Measurements from ENCODE around the gene JAKMIP2.
"Not testable (repeated sequence)": the region's sequence is repeated elsewhere in the genome, so short reads cannot be mapped to it uniquely, and the experiment has no call there.

Gene JAKMIP2

DNA sequence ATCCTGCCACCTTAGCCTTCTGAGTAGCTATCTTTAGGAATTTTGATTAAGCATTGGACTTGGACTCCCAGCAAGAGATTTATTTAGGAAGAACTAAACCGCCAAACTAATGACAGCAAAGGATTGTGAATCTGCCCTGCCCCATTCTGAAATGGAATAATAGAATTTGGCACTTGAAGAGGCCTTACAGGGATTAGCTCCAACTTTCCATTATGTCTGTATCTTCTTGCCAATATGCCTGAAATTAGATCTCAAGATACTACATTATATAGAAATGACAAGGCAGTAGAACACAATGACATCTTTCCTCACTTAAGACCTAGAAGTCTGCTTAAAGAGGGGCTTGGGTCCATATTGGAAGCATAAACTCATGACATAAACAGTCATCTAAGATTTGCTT, 195.7 kb downstream of the JAKMIP2 start:
- DNase-seq, result no peak

DNA sequence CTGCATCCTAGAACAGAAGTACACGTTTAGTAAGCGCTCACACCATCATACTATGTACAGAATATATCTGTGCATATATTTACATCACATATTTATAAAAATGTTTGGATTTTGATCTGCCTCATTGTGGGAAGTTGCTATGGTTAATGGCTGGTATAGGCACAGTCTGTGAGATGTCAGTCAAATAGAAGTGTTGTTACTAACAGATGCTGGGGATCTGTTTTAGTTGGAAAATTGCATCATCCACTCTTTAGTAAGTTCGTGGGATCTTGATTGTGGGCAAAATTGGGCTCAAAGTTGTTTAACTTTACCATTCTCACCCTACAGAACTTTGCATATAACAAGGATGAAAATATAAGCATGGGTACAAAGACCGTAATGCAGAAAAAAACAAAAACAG, 196.3 kb downstream of the JAKMIP2 start:
- DNase-seq, result no peak

DNA sequence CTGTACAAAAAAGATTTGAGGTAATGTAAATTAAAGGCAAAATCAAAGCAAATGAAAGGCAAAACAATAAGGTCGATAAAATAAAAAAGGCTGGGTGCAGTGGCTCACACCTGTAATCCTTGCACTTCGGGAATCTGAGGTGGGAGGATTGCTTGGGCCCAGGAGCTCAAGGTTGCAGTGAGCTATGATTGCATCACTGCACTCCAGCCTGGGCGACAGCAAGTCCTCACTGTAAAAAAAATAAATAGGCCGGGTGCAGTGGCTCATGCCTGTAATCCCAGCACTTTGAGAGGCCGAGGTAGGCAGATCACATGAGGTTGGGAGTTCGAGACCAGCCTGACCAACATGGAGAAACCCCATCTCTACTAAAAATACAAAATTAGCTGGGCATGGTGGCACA, 200.3 kb downstream of the JAKMIP2 start:
- DNase-seq, result not testable (repeated sequence)

DNA sequence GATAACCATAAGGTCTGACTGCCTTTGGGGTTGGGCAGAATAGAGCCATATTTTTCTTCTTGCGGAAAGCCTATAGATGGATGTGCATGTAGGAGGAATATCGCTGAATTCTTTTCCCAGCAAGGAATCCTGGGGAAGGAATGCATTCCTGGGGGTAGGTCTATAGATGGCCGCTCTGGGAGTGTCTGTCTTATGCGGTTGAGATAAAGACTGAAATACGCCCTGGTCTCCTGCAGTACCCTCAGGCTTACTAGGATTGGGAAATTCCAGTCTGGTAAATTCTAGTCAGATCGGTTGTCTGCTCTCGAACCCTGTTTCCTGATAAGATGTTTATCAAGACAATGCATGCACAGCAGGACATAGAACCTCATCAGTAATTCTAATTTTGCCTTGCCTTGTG, 202.1 kb downstream of the JAKMIP2 start:
- not testable (repeated sequence) for DNase-seq

DNA sequence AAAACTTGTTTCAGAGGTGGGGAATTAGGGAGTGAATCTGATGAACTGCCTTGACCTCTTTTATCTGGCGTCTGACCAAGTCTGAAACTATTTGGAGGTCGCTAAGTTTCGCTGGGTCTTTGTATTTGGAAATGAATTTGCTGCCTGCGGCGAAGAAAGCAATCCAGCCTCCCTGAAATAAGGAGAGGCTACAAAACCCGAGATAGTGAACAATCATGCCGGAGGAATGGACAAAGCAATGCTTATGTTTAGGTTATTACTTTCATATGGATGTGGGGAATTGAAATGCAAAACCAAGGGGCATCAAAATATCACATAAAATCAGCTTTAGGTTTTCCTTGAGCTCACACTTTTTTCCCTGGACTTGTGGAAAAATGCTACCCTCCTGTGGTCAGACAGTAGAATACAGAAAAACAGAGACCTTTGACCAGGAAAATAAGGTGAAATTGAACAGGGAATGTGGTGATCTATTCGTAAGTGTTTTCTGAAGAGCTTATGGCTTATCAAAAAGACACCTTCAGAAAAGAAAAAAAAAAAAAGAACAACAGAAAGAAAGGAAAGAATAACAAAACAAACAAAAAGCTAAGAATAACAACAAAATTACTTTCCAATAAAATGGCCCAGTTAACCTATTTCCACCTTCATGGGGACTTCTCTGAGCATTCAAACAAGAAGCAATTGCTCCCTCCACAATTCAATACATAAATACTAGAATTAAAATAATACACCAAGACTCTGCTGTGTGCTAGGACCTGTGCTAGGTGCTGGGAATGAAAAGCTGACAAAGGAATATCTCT, 204.1 kb downstream of the JAKMIP2 start:
- peak; percentile 87 for DNase-seq

DNA sequence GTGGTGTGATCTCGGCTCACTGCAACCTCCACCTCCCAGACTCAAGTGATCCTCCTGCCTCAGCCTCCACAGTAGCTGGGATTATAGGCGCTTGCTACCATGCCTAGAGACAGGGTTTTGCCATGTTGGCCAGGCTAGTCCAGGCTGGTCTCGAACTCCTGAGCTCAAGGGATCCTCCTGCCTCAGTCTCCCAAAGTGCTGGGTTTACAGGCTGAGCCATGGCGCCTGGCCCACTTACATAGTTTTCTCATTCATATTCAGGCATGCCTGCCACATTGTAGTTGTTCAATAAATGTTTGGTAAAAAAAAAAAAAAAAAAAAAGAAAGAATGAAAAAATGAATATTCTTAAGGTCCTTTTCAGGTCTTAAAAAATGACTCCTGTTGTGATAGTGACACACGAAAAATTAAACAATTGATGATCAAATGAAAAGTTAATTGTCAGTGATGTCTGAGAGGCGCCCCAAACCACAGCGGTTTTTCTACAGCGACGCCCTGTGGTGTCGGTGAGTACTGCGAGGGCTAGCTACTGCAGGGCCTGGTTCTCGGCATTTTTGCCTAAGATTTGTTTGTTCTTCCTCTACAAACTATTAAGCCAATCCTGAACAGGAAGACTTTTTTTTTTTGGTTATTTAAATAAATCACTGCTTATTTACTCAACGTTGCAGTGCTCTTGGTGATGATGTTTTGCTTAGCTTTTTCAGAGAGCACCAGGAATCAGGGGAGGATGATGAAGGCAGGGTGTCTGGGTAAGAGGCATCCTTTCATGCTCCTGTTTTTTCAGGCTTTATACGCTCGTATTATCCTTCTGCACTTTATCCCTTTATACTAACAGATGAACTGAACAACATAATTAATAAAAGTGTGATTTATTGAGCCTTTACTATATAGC, 205.6 kb downstream of the JAKMIP2 start:
- DNase-seq, result peak; percentile 65

DNA sequence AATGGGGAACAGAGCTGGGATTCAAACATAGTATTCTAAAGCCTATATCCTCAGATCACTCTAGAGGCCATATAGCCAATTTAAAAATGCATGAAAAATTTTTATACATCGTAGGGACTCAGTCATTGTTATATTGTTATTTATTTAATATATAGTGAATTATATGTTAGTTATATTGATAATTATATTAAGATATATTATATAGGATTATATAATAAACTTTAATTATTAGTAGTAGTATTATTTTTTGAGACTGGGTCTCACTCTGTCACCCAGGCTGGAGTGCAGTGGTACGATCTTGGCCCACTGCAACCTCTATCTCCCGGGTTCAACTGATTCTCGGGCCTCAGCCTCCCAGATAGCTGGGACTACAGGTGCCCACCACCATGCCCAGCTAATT, 206.9 kb downstream of the JAKMIP2 start:
- DNase-seq, result no peak

DNA sequence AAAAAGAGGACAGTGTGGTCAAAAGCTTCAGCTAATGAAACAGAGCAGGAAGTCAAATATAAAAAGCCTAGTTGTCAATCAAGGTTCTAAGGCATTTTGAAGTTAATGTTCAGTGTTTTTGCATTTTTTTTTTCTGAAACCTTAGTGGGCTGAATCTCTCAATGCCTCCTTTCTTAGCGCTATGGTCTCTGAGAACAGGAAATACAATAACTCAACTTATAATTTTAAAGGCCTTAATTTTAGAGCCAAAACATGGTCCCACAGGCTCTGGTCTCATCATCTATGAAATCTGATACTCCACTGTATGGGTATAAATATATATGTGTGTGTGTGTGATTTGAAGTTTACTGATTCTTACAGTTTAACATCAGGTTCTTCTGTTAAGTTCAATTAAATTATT, 209.3 kb downstream of the JAKMIP2 start:
- no peak for DNase-seq

DNA sequence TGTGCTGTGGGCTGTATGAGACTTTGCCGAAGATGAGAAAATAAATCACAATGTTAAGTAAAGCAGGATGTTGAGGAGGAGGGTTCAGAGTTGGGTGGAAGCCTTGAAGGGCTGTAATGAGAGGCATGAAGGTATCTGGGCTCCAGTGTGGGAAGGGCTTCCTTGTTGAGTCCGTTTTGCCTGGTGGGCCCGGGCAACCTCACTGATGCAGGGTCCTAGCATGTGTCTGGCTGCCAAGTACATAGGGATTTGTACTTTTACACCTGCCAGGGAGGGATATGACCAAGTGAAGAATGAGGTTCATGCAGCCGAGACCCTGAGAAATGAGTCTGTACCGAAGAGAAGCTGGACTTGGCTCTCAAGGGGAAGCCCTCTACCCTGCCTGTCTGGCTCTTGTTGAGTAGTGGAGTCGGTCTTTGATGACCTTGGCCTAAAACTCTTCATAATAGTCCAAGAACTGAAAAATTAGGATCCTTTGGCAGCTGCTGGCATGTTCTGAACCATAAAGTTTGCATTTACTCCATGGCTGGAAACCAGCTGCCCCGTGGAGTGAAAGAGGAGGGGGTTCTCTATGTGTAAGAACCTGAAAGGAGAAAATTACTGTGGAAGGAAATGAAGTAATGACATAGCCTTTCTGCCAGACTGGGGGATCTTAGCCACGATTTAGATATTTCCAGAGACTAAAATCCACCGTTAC, 213.7 kb downstream of the JAKMIP2 start:
- DNase-seq, result no peak

DNA sequence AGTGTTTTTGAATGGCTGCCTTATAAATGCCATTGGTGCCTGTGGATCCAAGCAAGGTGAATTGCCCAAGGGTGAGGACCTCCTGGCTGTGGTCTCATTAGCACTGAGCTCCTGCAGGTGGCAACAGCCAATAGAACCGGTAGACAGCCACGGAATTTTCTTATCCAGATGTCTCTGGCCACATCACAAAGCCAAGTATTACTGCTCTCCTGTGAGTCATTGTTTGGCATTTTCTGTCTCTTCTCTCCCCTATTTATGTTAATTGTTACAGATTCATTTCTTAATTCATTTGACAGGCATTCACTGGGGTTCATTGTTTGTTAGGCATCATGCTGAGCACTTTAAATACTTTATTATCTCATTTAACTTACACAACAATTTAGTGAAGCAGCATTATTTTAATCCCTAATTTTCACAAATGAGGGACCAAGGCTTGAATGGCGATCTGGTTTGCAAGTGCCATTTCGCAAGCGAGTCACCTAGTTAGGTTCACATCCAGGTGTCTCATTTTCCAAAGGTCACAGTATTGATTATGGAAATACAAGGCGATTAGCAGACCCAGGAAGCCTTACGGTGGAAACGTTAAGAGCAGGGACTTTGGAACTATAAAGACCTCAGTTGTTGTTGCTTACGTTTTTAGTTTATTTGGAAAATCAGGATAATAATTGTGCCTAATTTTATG, 214.5 kb downstream of the JAKMIP2 start:
- peak; percentile 90 for DNase-seq

DNA sequence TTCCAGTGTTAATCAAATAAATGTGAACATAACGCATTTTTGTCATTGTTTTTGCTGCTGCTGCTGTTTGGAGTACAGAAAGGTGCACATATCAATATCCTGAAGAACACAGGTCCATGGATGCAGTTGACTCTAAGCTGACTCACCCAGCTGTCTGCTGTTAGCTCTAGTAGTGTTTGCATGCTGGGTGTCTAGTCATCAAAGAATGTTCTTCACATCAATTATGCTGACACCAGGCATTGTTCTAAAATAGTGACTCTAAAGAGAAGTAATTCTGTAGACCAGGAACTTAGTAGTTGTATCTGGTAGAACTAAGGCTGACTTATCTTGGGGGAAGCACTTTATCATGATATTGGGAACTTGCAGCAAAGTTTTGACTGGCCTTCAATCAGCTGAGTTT, 217.0 kb downstream of the JAKMIP2 start:
- peak; percentile 63 for DNase-seq

DNA sequence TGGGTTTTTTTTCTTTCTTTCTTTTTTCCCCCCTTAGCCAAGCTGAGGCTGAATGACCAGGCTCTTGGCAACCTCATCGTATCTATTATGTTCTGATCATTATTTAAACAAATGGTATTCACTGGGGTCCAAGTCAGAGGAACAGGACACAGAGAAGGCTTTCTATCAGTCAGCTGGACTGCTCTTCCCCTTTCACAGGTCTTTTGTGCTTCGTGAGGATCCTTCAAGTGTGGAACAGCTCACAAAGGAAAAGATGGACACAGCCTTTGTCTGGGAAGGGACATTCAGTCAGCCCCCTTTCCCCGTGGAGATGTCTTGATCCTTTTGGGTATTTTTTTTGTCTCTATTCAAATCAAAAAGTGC, 218.4 kb downstream of the JAKMIP2 start:
- DNase-seq, result no peak

DNA sequence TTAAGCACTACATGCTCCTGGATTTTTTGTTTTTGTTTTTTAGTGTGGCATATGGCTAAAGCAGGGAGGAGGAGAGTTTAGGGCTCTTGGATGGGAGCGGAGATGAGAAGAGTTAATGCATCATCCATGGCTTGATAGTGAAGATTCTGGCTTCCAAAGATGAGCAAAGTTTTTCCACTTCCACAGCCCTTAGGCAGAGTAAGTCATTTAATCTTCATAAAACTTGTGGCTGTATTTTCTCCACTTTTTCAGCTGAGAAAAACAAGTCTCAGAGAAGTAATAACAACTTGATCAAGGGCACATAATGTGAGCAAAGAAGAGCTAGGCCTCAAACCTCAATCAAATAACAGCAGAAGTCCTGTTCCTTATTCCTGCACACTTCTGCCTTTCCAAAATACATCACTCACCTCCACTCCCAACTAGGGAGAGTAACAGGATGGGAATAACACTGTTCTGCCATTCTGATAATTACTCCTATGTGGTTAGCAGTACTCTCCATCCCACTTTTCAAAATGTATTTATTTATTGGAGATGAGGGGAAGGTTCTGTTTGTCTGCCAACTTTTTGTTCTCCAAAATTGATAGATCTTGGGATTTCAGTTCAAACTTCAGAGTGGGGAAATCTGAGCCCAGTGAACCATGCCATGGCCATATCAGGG, 218.9 kb downstream of the JAKMIP2 start:
- no peak for DNase-seq

DNA sequence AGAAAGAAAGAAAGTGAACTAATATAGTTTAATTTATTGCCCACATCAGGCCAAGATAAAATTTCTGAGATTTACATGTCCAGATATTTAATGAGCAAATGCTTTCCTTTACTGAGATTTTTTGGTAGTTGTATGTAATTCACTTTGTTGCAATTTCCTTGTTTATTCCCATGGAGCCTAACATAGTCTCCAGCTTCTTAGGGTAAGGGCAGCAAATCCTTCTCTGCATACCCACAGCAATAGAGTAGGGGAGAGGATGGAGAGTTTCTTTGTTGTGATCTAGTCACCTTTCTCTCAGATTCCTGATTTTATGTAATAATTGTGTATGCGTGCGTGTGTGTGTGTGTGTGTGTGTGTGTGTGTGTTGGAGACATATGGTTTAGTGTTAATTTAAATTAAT, 221.1 kb downstream of the JAKMIP2 start:
- no peak for DNase-seq

DNA sequence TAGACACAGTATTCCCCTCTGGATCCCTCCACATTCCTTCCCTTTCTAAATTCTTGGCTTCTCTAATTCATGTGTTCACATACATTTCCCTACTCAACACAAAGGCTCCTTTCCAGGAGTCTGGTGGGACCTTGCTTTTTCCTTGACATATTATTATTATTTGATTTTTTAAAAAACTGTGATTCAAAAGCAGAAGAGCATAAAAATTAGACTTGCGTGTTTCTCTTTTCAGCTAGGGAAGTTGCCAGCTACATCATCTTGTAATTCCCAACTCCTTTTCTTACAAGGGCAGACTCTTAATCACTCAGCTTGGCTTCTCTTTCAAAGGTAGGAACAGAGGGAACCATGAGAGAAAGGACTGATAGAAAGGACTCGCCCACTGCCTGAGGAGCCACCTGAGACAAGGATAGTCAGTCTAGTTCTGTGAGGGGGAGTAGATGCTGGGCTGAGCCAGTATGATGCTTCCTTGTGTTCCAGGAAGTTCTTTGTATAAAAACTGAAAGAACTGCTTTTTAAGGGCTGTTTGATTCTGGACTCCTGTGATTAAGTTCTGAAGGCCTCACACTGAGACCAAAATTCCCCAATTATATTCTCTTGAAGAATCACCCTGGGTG, 221.7 kb downstream of the JAKMIP2 start:
- no peak for DNase-seq

DNA sequence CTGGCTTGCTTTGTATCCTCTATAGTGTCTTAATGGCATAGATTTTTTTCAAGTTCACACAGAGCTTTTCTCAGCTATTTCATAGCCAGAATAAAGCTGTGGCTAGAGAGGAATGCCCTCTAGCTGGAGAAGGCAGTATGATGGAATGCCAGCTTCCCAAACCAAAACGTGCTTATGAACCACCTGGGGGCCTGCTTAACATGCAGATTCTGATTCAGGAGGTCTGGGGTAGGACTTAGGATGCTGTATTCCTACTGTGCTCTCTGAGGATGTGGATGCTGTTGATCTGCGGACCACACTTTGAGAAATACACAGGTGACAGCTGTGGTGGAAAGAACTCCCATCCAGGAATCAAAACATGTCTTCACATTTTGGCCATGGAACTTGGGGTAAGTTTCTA, 222.8 kb downstream of the JAKMIP2 start:
- DNase-seq, result no peak

DNA sequence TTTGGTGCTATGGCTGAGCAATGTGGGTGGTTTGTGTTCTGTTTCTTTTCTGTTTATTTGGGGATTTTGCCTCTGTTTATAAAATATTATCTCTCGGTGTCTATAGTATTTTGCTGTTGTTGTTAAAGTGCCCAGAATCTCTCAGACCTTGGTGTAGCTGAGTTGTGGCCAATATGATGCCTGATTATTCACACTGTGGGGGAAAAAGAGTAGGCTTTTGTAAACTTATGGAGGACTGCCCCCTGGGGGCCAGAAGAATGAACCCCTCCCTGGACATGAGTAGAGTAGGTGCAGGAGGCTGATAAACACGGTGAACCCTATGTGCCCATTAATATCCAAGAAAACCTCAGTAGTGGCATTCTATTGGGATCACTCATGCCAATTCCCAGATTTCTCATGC, 223.7 kb downstream of the JAKMIP2 start:
- peak; percentile 70 for DNase-seq

DNA sequence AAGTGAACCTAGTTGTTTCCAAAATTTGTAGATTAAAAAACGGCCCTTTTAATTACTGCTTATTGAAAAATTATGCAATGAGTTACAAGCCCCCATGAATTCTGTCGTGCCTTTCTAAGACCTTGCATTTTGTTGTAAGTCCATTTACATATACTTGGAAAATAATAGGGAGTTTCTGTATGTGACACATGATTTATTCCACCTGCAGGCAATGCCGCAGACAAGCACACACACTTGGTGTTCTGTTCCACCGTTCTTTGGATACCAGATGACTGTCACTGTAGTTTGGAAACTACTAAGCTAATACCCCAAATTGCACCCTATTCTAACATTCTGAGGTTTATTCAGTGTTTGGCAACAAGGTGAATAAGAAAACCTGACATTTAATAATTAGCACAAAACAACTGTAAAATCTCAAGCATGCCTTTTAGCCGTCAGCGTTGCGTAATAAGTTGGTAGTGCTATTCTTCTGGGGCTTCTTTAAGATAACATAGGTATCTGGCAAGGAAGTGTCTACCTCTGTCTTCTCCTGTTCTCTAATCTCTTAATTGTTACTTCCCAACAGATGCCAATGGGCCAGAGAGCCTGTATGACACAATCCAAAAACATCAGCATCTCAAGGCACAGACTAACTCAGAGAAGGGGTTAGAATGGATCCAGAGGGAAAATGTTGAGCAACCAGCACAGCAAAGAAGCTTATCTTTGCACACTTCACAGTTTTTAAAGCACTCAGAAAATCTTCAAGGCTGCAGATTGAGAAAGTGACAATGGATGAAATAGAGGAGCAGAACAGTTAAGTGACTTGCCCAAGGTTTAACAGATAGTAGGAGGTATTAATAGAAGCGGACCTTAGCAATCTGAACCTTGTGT, 224.4 kb downstream of the JAKMIP2 start:
- no peak for DNase-seq

DNA sequence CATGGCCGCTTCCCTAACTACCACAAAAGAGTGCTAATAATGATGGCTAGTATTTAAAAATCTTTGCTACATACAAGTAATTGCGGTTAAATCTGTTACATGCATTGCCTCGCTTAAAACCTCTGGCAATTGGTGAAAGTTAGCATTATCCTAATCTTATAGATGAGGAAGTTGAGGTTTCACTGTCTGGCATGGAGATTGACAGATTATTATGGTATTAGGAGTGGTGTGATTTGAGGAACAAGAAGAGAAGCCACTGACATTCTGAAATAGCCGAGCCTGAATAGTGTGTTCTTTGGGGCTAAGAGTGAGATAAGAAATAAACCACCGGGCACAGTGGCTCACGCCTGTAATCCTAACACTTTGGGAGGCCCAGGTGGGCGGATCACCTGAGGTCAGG, 227.4 kb downstream of the JAKMIP2 start:
- no peak for DNase-seq

DNA sequence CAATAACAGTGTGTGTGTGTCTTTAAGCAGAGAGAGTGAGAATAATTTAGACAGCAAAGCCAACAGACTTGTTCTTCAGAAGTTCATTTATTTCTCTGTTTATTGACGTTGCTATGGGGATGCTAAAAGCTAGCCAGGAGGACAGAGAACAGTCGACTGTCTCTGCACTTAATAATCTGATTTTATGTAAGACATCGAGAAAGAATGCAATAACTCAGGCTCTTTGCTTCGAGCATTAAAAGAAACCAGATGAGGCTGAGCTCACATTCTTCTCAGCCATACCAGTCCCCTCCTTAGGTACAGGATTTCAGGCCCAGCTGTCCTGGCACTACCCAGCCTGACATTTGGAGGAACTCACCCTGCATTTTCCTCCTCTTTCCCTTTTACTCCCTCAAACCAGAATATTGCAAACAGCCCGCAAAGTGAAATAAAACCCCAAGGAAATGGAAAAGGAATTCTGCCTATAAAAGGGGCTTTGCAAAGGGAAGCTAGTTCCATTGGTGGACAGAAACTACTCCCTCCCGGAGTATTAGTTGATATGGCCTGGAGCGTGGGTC, 228.2 kb downstream of the JAKMIP2 start:
- DNase-seq, result no peak

DNA sequence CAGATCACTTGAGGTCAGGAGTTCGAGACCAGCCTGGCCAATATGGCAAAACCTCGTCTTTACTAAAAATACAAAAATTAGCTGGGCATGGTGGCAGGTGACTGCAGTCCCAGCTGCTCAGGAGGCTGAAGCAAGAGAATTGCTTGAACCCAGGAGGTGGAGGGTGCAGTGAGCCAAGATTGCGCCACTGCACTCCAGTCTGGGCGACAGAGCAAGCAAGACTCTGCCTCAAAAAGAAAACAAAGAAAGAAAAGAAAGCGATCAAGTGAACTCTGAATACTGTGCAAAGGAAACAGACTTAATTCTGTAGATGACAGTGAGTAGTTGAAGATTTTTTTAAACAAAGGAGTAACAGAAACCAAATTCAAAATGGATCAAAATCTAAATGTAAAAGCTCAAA, 228.7 kb downstream of the JAKMIP2 start:
- not testable (repeated sequence) for DNase-seq
